ENCODE measurements around the gene ZNF512B. TPM values are rescaled to one million over a fixed set of nuclear protein-coding genes. Genes with fewer than 3 reads are reported as not detected.
"Not testable (repeated sequence)": the region's sequence is repeated elsewhere in the genome, so short reads cannot be mapped to it uniquely, and the experiment has no call there.

Gene ZNF512B
- total and polyA plus RNA-seq, 2 donors (not counting 1 experiment from before 2014, with no cell fraction given) = 8.8 to 10.5 TPM

GRCh38 chr20:63972312-63973159, 2.8 kb upstream of the ZNF512B start:
- Mint-ChIP-seq H3K27me3 (no peaks in the 10 kb centered on the region), H3K4me1 (peaks cover 25% of the 10 kb centered on the region), H3K9me3 (ENCODE audit: insufficient read depth) (no peaks in the 10 kb centered on the region), H3K4me3 (peak overlapping the region; percentile 3), H3K27ac (no peak overlapping the region)
- Histone ChIP-seq H3K27me3 (replicated peaks in 1 of 4; ENCODE audit: control extremely low read depth in 1 of 4, control insufficient read depth in 3 of 4, insufficient read depth in 4 of 4, low read length in 3 of 4) (no peaks in the 10 kb centered on the region), H3K4me3 (ENCODE audit: control extremely low read depth in 1 of 5, extremely low read depth in 1 of 5, insufficient read depth in 1 of 5, low read depth in 2 of 5, low read length in 4 of 5) (no peak overlapping the region), H3K9me3 (ENCODE audit: control extremely low read depth in 1 of 3, control insufficient read depth in 2 of 3, insufficient read depth in 1 of 3, low read length in 2 of 3) (no peaks in the 10 kb centered on the region), H3K4me1 (ENCODE audit: control insufficient read depth in 2 of 2, insufficient read depth in 2 of 2, low read length in 2 of 2) (peaks cover 13 to 26% of the 10 kb centered on the region in 2 donors), H3K27ac (ENCODE audit: low read length in 2 of 2) (no peak overlapping the region), H3K4me2 (replicated peaks; ENCODE audit: low read depth, low read length, poor library complexity, severe bottlenecking) (no peak overlapping the region), H2AFZ (ENCODE audit: insufficient read depth, low read depth, low read length, poor library complexity, severe bottlenecking) (no peak overlapping the region), H3K79me2 (ENCODE audit: control insufficient read depth, insufficient read depth, low read length) (no peaks in the 10 kb centered on the region), H3K9ac (ENCODE audit: low read length) (no peak overlapping the region), H3K36me3 (replicated peaks in 1 of 2; ENCODE audit: control extremely low read depth in 1 of 2, control insufficient read depth in 1 of 2, extremely low read depth in 1 of 2, insufficient read depth in 2 of 2, low read length in 1 of 2) (peaks cover 0 to 2% of the 10 kb centered on the region in 2 experiments), H4K20me1 (ENCODE audit: control insufficient read depth, insufficient read depth, low read length, poor library complexity, severe bottlenecking) (peaks cover 2% of the 10 kb centered on the region)
- WGBS (ENCODE audit: insufficient coverage) = 81% methylated on average over 18 of the region's 18 CpGs
- no peak for ATAC-seq (ENCODE audit: low read depth)
- CTCF ChIA-PET = interaction anchor here (0.8 to 3.0 kb wide), 13 partner anchors 10 to 750 kb away, joined by 3 to 26 read pairs (median 11); partner anchors contain the start of genes PTK6, RTEL1, TPD52L2 and UCKL1
- POLR2A ChIA-PET = interaction anchor here (0.7 kb wide), 2 partner anchors 55 to 267 kb away, joined by 7 to 9 read pairs; no protein-coding TSS in a partner anchor
- DNase-seq = peak; percentile 19
- intact Hi-C loops (cut with micrococcal nuclease) = no loop called here
- TF ChIP-seq EZH2 (IDR thresholded peaks at IDR 0.05; ENCODE audit: borderline replicate concordance, insufficient read depth, low read depth, low read length, poor library complexity, severe bottlenecking) = no peak
- TF ChIP-seq, protein P1, sequence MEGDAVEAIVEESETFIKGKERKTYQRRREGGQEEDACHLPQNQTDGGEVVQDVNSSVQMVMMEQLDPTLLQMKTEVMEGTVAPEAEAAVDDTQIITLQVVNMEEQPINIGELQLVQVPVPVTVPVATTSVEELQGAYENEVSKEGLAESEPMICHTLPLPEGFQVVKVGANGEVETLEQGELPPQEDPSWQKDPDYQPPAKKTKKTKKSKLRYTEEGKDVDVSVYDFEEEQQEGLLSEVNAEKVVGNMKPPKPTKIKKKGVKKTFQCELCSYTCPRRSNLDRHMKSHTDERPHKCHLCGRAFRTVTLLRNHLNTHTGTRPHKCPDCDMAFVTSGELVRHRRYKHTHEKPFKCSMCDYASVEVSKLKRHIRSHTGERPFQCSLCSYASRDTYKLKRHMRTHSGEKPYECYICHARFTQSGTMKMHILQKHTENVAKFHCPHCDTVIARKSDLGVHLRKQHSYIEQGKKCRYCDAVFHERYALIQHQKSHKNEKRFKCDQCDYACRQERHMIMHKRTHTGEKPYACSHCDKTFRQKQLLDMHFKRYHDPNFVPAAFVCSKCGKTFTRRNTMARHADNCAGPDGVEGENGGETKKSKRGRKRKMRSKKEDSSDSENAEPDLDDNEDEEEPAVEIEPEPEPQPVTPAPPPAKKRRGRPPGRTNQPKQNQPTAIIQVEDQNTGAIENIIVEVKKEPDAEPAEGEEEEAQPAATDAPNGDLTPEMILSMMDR (IDR thresholded peaks at IDR 0.05) = no peak

DNA sequence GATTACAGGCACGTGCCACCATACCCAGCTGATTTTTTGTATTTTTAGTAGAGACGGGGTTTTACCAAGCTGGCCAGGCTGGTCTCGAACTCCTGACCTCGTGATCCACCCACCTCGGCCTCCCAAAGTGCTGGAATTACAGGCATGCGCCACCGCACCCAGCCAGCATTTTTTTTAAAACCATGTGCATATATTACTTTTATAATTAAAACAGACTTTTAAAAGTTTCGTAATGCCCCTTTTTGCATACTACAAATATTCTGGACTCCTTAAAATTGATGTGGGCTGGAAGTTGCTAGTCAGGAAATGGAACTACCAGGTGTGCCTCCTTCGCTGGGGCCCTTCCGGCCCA, 2.2 kb upstream of the ZNF512B start:
- H3K36me3 ChIP-seq (replicated peaks in 1 of 2; ENCODE audit: control extremely low read depth in 1 of 2, control insufficient read depth in 1 of 2, extremely low read depth in 1 of 2, insufficient read depth in 2 of 2, low read length in 1 of 2); H3K27ac ChIP-seq (ENCODE audit: low read length in 2 of 2); H3K27me3 ChIP-seq (replicated peaks in 1 of 4; ENCODE audit: control extremely low read depth in 1 of 4, control insufficient read depth in 3 of 4, insufficient read depth in 4 of 4, low read length in 3 of 4); H3K4me3 Mint-ChIP-seq; H3K4me2 ChIP-seq (replicated peaks; ENCODE audit: low read depth, low read length, poor library complexity, severe bottlenecking); H3K4me3 ChIP-seq (ENCODE audit: control extremely low read depth in 1 of 5, extremely low read depth in 1 of 5, insufficient read depth in 1 of 5, low read depth in 2 of 5, low read length in 4 of 5); H2AFZ ChIP-seq (ENCODE audit: insufficient read depth, low read depth, low read length, poor library complexity, severe bottlenecking); H3K27me3 Mint-ChIP-seq; intact Hi-C loops (cut with micrococcal nuclease); H3K9me3 Mint-ChIP-seq (ENCODE audit: insufficient read depth); H3K27ac Mint-ChIP-seq; H4K20me1 ChIP-seq (ENCODE audit: control insufficient read depth, insufficient read depth, low read length, poor library complexity, severe bottlenecking); ATAC-seq (ENCODE audit: low read depth); H3K79me2 ChIP-seq (ENCODE audit: control insufficient read depth, insufficient read depth, low read length); DNase-seq; H3K9me3 ChIP-seq (ENCODE audit: control extremely low read depth in 1 of 3, control insufficient read depth in 2 of 3, insufficient read depth in 1 of 3, low read length in 2 of 3); H3K9ac ChIP-seq (ENCODE audit: low read length): not testable (repeated sequence)
- H3K4me1 Mint-ChIP-seq = peaks cover 22% of the 10 kb centered on the region
- H3K4me1 ChIP-seq (ENCODE audit: control insufficient read depth in 2 of 2, insufficient read depth in 2 of 2, low read length in 2 of 2) = peaks cover 13 to 22% of the 10 kb centered on the region in 2 donors
- WGBS (ENCODE audit: insufficient coverage) = 77% methylated on average over 6 of the region's 10 CpGs
- ChIA-PET POLR2A (interaction anchor here (0.7 kb wide), 2 partner anchors 54 to 267 kb away, joined by 7 to 9 read pairs; no protein-coding TSS in a partner anchor), CTCF (interaction anchor here (1.0 to 2.8 kb wide), 4 partner anchors 9 to 436 kb away, joined by 3 to 22 read pairs (median 6); partner anchors contain the start of gene PRPF6)

All from B cell (primary cell).